ENCODE measurements around the gene ALX3.
A peak's percentile ranks its signal among the peaks of the same experiment; 100 is the strongest.
"Not testable (repeated sequence)": the region's sequence is repeated elsewhere in the genome, so short reads cannot be mapped to it uniquely, and the experiment has no call there.

The ALX3 gene

DNA sequence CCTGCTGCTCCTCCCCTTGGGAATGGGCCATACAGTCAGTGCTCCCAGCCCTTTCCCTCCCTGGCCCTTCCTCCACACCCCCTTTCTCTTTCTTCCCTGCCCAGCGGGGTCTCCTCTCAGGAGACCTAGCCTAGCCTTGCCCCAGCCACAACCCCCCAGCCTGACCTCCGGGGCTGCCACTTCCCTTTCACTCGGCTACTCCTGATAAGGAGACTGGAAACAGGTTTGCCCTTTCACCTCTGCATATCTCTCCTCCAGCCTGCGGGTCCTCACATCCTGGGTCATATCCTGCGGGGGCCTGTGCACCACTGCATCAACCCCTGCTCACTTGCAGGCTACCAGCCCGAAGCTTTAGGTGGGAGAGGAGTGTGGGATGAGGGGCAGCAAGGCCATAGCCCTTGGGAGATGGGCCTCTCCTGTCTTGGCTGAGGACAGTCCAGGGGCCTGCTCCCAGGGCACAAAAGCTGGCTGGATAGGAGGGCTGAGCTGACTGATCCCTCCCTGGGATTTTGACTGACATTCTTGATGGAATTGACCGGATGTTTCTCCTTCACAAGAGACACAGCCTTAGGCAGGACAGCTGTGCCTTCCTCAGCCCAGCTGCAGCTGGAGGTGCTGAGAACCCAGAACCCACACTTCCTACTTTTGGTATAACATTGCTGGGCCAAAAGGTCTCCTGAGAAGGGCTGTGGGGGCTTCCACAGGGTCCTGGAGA lies 19.2 kb upstream of the ALX3 start:
- DNase-seq (ENCODE audit: low spot score), result no peak

DNA sequence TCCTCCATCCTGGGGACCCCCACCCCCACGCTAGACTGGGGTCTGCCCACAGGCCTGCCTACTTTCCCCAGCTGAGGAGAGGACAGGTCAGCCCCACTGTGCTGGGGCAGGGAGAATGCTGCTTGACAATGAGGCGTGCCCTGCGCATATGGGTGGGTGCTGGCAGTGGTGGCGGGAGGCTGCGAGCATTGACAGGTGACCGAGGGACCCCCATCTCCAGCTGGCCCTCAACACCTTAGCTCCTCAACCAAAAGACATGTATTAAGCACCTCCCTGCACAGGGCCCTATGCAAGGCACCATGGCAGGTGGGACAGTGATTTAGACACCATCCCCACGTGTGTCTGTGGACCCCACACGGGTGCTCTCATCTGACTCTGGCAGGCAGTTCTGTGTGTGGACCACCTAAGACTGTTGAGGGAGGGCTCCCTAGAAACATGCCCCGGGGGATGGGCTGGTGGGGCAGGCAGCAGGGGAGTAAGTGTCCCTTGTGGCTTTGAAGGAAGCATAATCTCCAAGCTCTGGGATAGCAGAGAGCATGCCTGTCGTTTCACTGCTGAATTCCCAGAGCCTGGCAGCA lies 18.4 kb upstream of the ALX3 start:
- DNase-seq (ENCODE audit: low spot score), result no peak

- DNase-seq (ENCODE audit: low spot score), result peak; percentile 65
These were observed 17.6 kb upstream of the ALX3 start for GRCh38 chr1:110087812-110088738.

DNA sequence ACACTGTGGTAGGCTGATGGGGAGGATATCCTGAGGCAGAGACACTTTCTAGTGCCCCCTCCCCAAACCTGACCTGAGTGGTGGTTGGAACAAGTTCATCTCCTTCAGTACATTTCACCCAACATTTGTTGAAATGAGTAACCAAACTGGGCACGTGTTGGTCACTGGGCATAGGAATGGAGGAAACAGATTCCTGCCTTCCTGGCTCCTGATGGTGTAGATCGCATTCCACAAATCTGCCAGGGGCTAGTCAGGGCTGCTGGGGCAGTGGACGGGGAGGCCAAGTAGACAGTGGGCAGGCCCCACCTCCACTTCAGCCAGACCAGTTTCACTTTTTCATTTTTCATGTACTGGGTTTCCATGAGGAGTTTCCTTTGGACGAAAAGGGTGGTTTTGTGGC lies 16.5 kb upstream of the ALX3 start:
- DNase-seq (ENCODE audit: low spot score), result no peak

DNA sequence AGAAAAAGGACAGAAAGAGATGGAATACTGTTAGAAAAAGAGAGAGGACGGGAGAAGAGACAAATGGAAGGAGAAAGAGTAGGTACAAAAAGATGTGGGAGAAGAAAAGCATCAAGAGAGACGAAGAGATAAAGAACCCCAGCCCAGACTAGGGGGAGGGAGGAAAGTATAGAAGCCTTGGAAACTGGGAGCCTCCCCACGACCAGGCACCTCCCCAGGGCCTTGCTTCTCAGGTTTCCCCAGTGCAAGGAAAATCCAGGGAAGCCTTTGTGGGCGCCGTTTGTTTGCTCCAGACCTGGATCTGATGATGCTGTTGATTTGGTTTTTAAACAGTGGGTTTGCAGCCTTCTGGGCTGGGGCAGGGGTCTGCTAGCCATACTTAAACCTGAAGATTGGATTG lies 15.2 kb upstream of the ALX3 start:
- no peak for DNase-seq (ENCODE audit: low spot score)

- peak; percentile 45 for DNase-seq (ENCODE audit: low spot score)
These were observed 14.0 kb upstream of the ALX3 start for GRCh38 chr1:110084227-110085078.

GRCh38 chr1:110083866-110084226 lies 13.4 kb upstream of the ALX3 start:
- no peak for DNase-seq (ENCODE audit: low spot score)

DNA sequence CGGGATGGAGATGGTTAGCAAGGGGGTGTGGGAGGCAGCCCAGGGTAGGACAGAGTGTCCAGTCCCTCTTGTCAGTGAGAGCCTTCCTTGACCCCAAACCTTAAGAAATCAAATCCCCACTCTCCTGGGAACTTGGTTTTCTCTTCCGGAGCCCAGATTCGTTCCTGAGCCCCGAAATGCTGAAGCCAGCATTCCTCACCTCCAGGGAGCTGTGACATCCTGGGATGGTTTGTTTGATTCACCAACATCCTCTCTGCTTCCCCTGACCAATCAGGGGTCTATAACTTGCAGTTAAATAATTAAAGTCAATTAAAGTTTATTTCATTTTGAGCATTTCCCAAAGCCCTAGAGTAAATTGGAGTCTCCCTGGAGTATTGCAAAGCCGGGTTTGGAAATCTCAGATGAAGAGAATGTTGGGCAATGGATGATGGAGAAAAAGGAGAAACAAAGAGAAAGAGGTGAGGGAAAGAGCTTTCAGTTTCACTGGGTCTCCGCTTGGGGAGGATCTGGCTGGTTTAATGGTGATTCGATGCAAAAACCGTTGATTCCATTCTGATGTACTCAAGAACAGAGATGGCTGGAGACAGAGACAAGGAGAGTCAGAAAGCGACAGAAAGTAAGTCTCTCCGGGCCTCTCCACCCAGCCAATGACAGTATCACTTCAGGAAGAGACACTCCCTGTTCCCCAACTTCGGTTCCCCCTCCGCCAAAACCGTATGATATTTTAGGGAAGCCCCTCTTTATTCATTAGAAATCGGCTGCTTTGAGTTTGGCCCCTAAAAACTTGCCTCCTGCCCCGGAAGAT lies 12.8 kb upstream of the ALX3 start:
- no peak for DNase-seq (ENCODE audit: low spot score)

DNA sequence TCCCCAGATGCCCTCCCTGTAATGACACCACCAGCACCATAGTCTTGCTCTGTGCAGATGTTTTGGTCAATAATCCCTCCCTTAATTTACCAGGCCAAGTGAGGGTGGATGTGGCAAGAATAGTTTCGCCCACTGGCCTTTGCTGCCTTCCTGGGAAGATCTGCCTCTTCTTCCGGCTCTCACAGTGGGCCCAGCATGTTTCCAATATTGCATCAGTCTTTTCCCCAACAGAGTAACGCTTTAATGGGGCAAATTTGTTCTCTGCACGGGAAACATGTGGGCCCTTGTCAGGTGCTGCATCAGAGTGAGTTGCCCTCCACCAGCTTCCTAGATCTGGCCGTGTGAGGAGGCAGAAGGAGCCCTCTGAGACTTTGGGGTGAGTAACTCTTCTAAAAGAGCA lies 12.0 kb upstream of the ALX3 start:
- no peak for DNase-seq (ENCODE audit: low spot score)

DNA sequence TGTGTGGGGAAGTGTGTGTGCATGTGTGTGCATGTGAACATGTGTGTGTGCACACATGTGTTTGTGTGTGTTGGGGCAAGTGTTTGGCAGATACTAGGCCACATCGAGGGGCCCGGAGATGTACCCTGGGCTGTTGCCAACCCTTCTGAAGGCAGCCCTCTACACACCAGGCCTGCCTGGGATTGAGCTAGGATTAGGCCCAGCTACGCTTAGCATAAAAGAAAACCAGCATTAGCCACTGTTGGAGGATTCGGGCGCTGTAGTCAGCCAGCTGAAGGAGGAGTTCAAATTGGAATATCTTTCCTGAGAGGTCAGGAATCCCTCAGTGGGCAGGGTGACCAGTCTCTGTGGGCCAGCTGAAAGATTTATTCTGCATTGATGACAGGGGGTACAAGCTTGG lies 10.6 kb upstream of the ALX3 start:
- DNase-seq (ENCODE audit: low spot score), result no peak

- not testable (repeated sequence) for DNase-seq (ENCODE audit: low spot score)
These were observed 9.5 kb upstream of the ALX3 start for GRCh38 chr1:110079995-110080394.

DNA sequence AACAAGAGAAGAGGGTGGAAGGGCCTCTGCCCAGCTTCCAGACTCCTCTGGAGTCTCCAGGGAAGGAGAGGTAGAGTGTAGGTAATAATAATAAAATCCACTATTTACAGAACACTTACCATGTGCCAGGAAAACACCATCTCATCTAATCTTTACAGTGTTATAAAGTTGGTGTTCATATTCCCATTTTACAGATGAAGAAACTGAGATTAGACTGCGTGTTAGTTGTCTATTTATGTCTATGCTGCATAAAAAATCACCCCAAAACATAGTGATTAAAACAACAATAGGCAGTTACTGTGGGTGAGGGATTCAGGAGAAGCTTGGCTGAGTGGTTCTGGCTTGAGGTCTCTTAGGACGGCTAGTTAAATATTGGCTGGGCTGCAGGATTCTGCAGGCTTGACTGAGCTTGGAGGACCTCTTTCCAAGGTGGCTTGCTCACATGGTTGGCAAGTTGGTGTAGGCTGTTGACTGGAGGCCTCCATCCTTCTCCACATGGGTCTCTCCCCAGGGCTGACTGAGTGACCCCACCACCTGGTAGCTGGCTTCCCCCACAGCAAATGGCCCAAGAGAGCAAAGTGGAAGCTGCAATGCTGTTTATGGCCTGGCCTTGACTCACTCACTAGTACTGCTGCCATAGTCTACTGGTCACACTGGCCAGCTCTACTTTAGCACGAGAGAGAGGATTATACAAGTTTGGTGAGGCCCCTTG lies 6.5 kb upstream of the ALX3 start:
- DNase-seq (ENCODE audit: low spot score), result no peak

DNA sequence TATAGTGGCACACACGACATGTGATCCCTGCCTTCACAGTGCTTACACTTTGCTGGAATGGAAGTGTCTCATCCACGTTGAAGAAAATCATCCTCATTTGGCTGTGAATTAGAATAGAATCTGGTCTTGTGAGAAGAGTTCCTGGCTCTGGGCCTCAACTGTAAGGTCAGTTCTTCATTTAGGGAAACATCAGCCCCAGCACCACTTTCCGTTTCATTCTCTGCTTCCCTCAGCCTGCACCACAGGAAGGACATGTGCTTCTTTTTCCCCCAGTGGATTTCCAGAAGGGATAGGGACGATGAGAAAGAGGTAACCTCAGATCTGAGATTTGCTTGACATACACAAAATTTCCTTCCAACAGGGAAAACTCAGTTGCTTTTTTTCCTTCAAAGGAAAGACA lies 3.7 kb upstream of the ALX3 start:
- DNase-seq (ENCODE audit: low spot score), result no peak

GRCh38 chr1:110070282-110070669 lies 196 bp downstream of the ALX3 start:
- no peak for DNase-seq (ENCODE audit: low spot score)

DNA sequence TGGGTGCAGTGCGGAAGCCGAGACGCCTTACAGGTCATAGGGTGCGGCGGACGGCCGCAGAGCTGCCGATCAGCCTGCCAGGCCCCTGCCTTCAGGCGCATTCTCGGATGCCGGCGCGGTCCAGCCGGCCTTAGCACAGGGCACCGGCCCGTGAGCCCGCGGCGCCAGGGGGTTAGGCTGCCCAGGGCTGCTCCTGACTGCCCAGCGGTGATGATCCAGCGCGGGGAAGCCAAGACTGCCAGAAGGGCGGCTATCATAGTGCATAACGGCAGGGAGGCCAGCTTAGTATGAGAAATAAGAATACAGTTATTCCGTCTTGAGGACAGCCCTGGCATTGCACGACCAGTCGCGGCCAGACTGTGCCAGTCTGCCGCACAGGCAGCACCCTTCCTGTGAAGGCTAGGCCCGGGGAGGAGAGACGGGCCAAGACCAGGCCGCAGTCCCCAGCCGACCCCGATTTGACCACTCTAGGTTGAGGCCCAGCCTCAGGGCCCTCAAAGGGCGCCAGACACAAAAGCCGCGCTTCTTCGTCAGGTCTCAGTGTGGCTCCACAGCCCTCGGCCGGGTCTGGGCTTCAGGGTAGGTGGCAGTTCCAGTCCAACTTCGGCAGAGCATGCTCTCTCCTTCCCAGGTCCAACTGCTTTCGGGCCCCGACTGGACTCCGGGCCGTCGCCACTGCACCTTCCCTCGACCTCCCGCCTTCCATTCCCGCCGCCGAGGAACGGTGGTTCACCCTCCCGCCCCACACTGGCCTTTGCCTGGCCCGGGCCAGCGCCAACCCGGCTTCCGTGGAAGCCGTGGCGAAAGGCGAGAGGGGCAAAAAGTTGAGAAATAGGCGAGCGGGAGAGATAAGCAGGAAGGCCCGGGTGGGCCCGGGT lies 829 bp downstream of the ALX3 start:
- DNase-seq (ENCODE audit: low spot score), result no peak

GRCh38 chr1:110068646-110069403 lies 1.6 kb downstream of the ALX3 start:
- DNase-seq (ENCODE audit: low spot score), result peak; percentile 47

- no peak for DNase-seq (ENCODE audit: low spot score)
These were observed 2.4 kb downstream of the ALX3 start for GRCh38 chr1:110067893-110068645.

DNA sequence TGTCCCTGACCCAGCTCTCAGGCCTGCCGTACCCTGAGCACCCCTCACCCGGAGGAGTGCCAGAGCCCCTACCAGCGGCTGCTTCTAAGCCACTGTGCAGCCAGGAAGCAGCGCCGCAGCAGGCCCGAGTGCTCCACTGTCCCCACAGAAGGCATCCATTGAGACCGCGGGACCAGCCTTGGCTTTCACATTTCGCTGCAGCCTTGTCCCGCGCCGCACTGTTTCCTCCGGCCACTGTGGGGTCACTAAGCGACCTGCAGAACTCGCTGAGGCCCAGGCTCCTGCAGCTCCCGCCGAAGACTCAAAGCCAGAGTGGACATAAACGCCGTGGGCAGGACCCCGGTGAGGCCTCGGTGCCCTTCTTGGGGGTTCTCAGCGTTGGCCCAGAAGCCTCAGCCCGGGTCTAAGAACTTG lies 3.0 kb downstream of the ALX3 start:
- no peak for DNase-seq (ENCODE audit: low spot score)
